OCI-LY1 (cell line): ENCODE results near the gene TMEM9.

Experiments used
- H2AFZ ChIP-seq: fragments of 200-600 bp; sonication (generic), shearing (Covaris generic); 2 replicates; pipeline ENCODE4 v1.6.0; 2014; ENCODE audit warnings: antibody characterized with exemption, mild to moderate bottlenecking, low read length
- H3F3A ChIP-seq: fragments of 200-600 bp; sonication (generic), shearing (Covaris generic); 2 replicates; pipeline ENCODE4 v1.6.0; 2014; ENCODE audit warnings: mild to moderate bottlenecking, antibody characterized with exemption, low read length, moderate library complexity; ENCODE audit not compliant: insufficient read depth
- H3K27ac ChIP-seq: fragments of 200-600 bp; sonication (generic); 2 replicates; pipeline ENCODE4 v1.5.1; 2014; ENCODE audit warnings: low read length, mixed run types, mild to moderate bottlenecking, low read depth; ENCODE audit not compliant: poor library complexity, severe bottlenecking
- H3K27me3 ChIP-seq: fragments of 200-600 bp; sonication (generic); 2 replicates; pipeline ENCODE4 v1.6.0; 2014; ENCODE audit warnings: antibody characterized with exemption, mild to moderate bottlenecking, low read length, moderate library complexity; ENCODE audit not compliant: insufficient read depth
- H3K36me3 ChIP-seq: fragments of 200-600 bp; sonication (generic); 2 replicates; pipeline ENCODE4 v1.6.1; 2014; ENCODE audit warnings: mild to moderate bottlenecking, antibody characterized with exemption, low read length, moderate library complexity, mixed read lengths; ENCODE audit not compliant: insufficient read depth
- H3K4me1 ChIP-seq: fragments of 200-600 bp; sonication (generic); 2 replicates; pipeline ENCODE4 v1.5.1; 2014; ENCODE audit warnings: mild to moderate bottlenecking, low read length, moderate library complexity; ENCODE audit not compliant: insufficient read depth, severe bottlenecking
- H3K4me2 ChIP-seq: fragments of 200-600 bp; sonication (generic), shearing (Covaris generic); 2 replicates; pipeline ENCODE4 v1.6.1; 2014; ENCODE audit warnings: low read length
- H3K4me3 ChIP-seq: fragments of 200-600 bp; sonication (generic); 2 replicates; pipeline ENCODE4 v1.5.1; 2014; ENCODE audit warnings: low read length, low read depth, mild to moderate bottlenecking, mixed read lengths; ENCODE audit not compliant: poor library complexity, severe bottlenecking
- H3K79me2 ChIP-seq: fragments of 200-600 bp; shearing (Covaris generic); 2 replicates; pipeline ENCODE4 v1.6.1; 2016; ENCODE audit warnings: mixed run types, low read length, mixed read lengths; ENCODE audit not compliant: insufficient read depth
- H3K9ac ChIP-seq: fragments of 200-600 bp; sonication (generic), shearing (Covaris generic); 2 replicates; pipeline ENCODE4 v1.6.1; 2014; ENCODE audit warnings: mild to moderate bottlenecking, low read length, mixed read lengths
- H3K9me2 ChIP-seq: fragments of 200-600 bp; sonication (generic), shearing (Covaris generic); 2 replicates; pipeline ENCODE4 v1.6.1; 2014; ENCODE audit warnings: low read depth, mild to moderate bottlenecking, low read length, mixed read lengths
- H3K9me3 ChIP-seq: fragments of 200-600 bp; shearing (Covaris generic); 2 replicates; pipeline ENCODE4 v1.6.1; 2014; ENCODE audit warnings: low read length, mixed read lengths
- H4K20me1 ChIP-seq: fragments of 200-600 bp; sonication (generic), shearing (Covaris generic); 2 replicates; pipeline ENCODE4 v1.6.0; 2016; ENCODE audit warnings: mild to moderate bottlenecking, low read length; ENCODE audit not compliant: insufficient read depth
- EZH2 ChIP-seq: fragments of 200-600 bp; sonication (generic), shearing (Covaris generic); IDR thresholded peaks from 2 replicates; pipeline ENCODE4 v1.8.0; 2017; ENCODE audit warnings: borderline replicate concordance, mixed run types, mild to moderate bottlenecking, antibody characterized with exemption, low read length, moderate library complexity, mixed read lengths
- TF ChIP-seq, protein P1 (sequence below): fragments of 200-600 bp; sonication (generic), shearing (Covaris generic); IDR thresholded peaks from 2 replicates; pipeline ENCODE4 v1.5.1; 2017; ENCODE audit warnings: mild to moderate bottlenecking, antibody characterized with exemption, low read length, moderate library complexity, mixed read lengths

Gene TMEM9

DNA sequence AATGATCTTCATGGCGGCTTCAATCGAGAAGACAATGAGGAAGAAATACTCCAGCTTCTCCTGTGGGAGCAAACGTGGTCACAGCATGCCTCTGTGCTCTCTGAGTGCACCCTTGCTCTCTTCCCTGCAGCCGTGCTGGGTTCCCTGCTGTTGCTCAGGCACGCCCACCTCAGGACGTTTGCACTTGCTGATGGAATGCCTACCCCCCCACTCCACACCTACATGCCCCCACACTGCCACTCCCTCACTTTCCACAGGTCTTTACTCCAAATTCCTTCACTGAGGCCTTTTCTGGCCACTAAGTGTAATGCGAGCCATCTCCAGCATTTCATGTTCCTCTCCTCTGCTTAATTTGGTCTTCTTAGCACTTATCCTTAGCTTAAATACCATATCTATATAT is 60.3 kb downstream of the TMEM9 start:
- Histone ChIP-seq H3K36me3 (no peaks in the 10 kb centered on the region), H3K4me1 (no peaks in the 10 kb centered on the region), H3K9ac (no peak overlapping the region), H4K20me1 (no peaks in the 10 kb centered on the region), H3F3A (no peaks in the 10 kb centered on the region), H3K9me2 (no peaks in the 10 kb centered on the region), H3K27ac (no peak overlapping the region), H3K79me2 (no peaks in the 10 kb centered on the region), H3K9me3 (no peaks in the 10 kb centered on the region), H3K4me3 (no peak overlapping the region), H2AFZ (no peak overlapping the region), H3K27me3 (peaks cover 4% of the 10 kb centered on the region), H3K4me2 (no peak overlapping the region)
- TF ChIP-seq, protein P1, sequence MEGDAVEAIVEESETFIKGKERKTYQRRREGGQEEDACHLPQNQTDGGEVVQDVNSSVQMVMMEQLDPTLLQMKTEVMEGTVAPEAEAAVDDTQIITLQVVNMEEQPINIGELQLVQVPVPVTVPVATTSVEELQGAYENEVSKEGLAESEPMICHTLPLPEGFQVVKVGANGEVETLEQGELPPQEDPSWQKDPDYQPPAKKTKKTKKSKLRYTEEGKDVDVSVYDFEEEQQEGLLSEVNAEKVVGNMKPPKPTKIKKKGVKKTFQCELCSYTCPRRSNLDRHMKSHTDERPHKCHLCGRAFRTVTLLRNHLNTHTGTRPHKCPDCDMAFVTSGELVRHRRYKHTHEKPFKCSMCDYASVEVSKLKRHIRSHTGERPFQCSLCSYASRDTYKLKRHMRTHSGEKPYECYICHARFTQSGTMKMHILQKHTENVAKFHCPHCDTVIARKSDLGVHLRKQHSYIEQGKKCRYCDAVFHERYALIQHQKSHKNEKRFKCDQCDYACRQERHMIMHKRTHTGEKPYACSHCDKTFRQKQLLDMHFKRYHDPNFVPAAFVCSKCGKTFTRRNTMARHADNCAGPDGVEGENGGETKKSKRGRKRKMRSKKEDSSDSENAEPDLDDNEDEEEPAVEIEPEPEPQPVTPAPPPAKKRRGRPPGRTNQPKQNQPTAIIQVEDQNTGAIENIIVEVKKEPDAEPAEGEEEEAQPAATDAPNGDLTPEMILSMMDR, result no peak

GRCh38 chr1:201093561-201093960 is 60.7 kb downstream of the TMEM9 start:
- H2AFZ ChIP-seq, result no peak overlapping the region
- H4K20me1 ChIP-seq, result no peaks in the 10 kb centered on the region
- H3K9me2 ChIP-seq, result no peaks in the 10 kb centered on the region
- no peaks in the 10 kb centered on the region for H3K36me3 ChIP-seq
- H3F3A ChIP-seq, result no peaks in the 10 kb centered on the region
- H3K4me3 ChIP-seq, result no peak overlapping the region
- no peak overlapping the region for H3K27ac ChIP-seq
- no peak overlapping the region for H3K9ac ChIP-seq
- no peaks in the 10 kb centered on the region for H3K4me1 ChIP-seq
- H3K9me3 ChIP-seq, result no peaks in the 10 kb centered on the region
- no peak overlapping the region for H3K4me2 ChIP-seq
- TF ChIP-seq, protein P1, result no peak
- TF ChIP-seq EZH2, result no peak
- no peaks in the 10 kb centered on the region for H3K79me2 ChIP-seq
- peaks cover 4% of the 10 kb centered on the region for H3K27me3 ChIP-seq

DNA sequence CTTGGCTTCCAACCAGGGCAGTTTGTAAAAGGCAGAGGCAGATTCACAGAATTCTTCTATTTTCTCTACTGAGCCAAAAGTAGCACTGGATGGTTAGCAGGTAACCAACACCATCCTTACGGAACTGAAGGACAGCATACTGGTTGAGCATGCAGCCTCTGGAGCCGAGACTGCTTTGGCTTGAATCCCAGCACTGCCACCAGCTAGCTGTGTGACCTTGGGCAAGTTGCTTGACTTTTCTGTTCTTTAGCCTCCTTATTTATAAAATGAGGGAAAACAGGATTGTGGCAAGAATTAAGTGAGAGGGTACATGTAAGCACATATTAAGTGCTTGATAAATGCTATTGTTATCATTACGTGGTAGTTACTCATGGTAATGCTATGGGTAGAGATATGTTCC is 61.5 kb downstream of the TMEM9 start:
- no peak overlapping the region for H2AFZ ChIP-seq
- no peaks in the 10 kb centered on the region for H3K36me3 ChIP-seq
- no peak overlapping the region for H3K9ac ChIP-seq
- TF ChIP-seq, protein P1, result no peak
- TF ChIP-seq EZH2, result no peak
- no peaks in the 10 kb centered on the region for H3K9me3 ChIP-seq
- H3F3A ChIP-seq, result no peaks in the 10 kb centered on the region
- H3K4me1 ChIP-seq, result no peaks in the 10 kb centered on the region
- H3K9me2 ChIP-seq, result no peaks in the 10 kb centered on the region
- H4K20me1 ChIP-seq, result no peaks in the 10 kb centered on the region
- H3K79me2 ChIP-seq, result no peaks in the 10 kb centered on the region
- no peak overlapping the region for H3K27ac ChIP-seq
- no peak overlapping the region for H3K4me2 ChIP-seq
- no peak overlapping the region for H3K4me3 ChIP-seq
- H3K27me3 ChIP-seq, result peaks cover 4% of the 10 kb centered on the region
